Measurements from ENCODE around the gene MEGF11.

DNA sequence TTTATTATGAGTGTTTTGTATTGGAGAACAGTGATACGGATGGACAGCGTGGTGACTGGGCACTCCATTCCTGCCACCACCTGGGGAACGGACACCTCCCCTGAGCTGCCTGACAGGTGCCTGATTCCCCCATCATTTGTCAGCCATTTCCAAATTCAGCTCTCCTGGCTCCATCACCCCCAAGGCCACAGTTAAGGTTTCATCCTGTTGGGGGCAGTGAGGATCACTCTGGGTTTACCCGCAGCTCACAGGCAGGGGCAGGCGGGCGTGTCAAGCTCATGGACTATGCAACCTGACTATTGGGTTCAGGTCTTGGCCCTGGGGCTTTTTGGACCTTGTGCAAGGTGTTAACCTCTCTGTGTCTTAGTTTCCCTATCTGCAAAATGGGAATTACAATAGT lies 307.9 kb downstream of the MEGF11 start:
- TF ChIP-seq POLR2A (IDR thresholded peaks at IDR 0.05) = no peak
- TF ChIP-seq, protein P1, sequence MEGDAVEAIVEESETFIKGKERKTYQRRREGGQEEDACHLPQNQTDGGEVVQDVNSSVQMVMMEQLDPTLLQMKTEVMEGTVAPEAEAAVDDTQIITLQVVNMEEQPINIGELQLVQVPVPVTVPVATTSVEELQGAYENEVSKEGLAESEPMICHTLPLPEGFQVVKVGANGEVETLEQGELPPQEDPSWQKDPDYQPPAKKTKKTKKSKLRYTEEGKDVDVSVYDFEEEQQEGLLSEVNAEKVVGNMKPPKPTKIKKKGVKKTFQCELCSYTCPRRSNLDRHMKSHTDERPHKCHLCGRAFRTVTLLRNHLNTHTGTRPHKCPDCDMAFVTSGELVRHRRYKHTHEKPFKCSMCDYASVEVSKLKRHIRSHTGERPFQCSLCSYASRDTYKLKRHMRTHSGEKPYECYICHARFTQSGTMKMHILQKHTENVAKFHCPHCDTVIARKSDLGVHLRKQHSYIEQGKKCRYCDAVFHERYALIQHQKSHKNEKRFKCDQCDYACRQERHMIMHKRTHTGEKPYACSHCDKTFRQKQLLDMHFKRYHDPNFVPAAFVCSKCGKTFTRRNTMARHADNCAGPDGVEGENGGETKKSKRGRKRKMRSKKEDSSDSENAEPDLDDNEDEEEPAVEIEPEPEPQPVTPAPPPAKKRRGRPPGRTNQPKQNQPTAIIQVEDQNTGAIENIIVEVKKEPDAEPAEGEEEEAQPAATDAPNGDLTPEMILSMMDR (IDR thresholded peaks at IDR 0.05) = no peak

All from breast epithelium (tissue), 3 donors.